ENCODE measurements around the gene FAM209A.
"Not testable (repeated sequence)": the region's sequence is repeated elsewhere in the genome, so short reads cannot be mapped to it uniquely, and the experiment has no call there.

Gene FAM209A

DNA sequence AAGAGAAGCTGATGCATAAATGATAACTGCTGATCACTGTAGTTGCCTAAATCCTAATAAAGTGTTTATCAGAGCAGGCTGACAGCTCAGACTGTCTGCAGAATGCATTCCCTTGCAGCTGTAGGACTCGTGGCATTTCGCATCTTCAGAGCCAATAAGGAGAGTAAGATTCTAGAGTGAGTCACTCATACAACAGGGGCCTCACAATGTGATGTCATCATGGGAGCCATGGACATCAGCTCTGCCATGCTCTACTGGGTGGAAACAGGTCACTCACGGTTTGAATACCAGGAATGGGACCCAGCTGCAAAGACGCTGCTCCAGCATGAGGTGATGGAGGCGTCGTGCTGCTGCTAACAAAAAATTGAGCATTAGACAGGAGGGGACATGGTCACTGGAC is 15.9 kb downstream of the FAM209A start:
- DNase-seq (ENCODE audit: low read depth), result no peak

DNA sequence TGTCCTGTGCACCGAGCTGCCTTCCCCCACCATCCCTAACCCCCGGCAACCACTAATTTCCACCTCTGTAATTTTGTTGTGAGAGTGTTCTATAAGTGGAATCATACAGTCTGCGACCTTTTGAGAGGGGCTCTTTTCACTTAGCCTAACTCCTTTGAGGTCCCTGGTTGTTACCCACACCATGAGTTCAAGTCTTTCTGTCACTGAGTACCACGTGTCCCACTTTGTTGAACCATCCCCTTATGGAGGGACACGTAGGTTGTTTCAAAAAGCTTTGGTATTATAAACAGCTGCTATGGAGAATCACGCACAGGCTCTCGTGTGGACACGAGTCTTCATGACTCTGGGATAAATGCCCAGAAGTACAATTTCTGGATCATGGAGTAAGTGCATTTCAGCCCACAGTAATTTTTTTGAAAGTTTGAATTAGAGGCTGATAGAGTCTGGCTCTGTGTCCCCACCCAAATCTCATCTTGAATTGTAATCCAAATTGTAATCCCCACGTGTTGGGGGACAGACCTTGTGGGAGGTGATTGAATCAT is 18.0 kb downstream of the FAM209A start:
- no peak for DNase-seq (ENCODE audit: low read depth)

DNA sequence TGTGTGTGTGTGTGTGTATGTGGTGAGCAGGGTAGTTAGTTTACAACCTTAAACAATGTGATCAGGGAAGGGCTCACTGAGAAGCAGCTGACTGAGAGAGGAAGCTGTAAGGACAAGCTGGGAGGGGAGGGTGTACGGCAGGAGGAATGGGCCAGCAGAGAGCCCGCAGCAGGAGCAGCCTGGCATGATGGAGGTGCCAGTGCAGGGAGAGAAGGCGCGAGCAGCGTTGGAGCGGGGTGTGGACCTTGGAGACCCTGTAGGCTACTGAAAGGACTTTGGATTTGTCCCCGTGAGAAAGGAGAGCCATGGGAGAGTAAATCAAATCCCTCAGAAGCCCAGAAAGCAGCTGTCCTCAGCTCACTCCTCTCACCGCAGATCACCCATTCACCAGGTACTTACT is 27.0 kb downstream of the FAM209A start:
- no peak for DNase-seq (ENCODE audit: low read depth)

DNA sequence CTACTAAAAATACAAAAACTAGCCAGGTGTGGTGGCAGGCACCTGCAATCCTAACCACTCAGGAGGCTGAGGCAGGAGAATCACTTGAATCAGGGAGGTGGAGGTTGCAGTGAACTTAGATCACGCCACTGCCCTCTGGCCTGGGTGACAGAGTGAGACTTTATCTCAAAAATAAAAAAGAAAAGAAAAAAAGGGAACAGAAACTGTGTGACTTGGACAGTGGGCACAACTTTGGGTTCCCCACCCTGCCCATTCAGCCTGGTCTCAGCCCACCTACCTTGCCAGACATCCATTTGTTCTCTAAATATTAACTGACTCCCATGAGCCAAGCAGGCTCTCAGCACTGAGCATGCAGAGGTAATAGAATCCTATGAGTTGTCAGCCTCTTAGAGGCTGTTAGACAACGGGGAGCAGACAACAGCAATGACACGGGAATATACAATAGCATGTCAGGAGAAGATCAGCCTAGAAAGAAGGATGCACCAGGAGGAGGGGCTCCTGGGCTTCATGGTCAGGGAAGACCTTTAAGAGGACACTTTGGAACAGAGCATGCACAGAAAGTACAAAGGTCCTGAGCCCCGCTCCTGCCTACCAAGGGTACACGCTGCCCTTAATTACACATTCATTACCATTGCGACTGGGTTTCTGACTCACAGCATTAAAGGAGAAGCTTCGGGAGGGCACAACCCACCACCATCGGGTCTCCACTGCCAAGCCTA is 28.5 kb downstream of the FAM209A start:
- DNase-seq (ENCODE audit: low read depth), result no peak

DNA sequence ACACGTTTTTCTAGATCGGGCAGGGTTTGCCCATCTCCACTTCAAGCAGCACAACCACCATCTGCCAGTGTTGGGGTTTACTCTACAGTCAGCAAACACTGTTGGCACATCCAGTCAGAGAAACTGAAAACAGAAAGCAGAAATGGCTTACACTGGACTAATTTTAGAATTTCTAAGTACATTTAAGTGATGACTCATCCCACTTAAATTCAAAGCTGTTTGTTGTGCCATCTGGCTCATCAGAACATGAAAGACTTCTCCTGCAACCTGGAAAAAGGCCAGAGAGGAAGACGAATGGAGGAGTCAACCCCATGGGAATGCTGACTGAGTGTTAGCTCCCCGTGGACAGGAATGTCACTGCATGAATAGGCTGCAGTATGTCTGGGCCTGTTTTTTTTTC is 30.3 kb downstream of the FAM209A start:
- no peak for DNase-seq (ENCODE audit: low read depth)

DNA sequence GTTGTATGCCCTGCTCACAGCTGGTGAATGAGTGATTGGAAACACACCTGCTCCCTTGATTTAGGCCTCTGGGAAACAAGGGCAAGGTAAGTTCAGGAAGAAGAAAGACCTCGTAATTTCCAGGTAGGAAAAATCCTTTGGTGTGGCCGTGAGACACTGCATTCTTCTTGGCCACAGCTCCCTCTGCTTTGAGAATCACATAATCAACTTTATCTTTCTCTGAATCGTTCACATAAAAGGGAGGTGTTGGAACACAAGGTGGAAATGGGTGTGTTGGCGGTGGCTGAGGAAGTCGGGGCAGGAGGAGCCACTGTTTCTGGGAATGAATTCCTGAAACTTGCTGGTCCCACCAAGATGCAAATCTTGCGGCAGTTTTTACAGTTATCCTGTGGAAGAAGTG is 34.4 kb downstream of the FAM209A start:
- no peak for DNase-seq (ENCODE audit: low read depth)

DNA sequence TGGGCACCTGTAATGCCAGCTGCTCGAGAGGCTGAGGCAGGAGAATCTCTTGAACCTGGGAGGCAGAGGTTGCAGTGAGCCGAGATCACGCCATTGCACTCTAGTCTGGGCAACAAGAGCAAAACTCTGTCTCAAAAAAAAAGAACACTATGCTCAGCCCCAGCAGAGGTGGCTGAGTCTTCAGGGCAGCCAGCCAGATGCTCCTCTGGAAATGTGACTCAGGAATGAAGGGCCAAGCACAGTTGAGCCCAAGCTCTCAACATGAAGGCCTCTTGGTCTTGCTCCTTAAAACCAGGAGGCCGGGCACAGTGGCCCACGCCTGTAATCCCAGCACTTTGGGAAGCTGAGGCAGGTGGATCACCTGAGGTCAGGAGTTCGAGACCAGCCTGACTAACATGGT is 40.0 kb downstream of the FAM209A start:
- not testable (repeated sequence) for DNase-seq (ENCODE audit: low read depth)

DNA sequence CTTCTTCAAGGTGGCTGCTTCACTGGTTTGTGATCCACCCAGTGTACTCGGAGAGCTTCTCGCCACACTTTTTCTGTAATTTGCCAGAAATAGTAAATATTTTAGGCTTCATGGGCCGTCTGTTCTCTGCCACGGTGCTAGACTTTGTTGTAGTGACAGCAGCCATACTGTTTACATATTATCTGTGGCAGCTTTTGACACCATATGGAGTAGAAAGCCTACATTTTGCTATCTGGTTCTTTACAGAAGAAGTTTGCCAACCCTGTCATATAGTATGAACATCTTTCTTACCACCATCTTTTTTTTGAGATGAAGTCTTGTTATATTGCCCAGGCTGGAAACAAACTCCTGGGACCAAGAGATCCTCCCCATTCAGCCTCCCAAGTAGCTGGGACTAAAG is 41.0 kb downstream of the FAM209A start:
- no peak for DNase-seq (ENCODE audit: low read depth)

DNA sequence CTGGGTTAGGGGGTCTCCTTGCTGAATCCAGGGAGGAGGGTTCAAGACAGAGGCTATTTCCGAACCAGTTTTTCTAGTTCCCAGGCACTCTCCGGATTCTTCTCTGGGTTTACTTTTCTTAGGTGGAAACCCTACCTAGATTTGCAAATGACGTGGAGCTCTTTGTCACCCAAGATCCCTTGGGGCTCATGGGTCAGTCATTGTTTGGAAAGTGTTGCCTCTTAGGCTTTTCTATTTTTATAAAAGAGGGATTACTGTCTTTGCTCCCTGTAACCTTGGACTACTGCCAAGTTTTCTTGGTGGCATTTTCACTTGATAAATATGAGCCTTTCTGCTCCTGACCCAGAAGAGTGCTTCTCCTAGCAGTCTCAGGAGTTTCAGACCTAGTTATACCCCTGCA is 42.1 kb downstream of the FAM209A start:
- DNase-seq (ENCODE audit: low read depth), result no peak

DNA sequence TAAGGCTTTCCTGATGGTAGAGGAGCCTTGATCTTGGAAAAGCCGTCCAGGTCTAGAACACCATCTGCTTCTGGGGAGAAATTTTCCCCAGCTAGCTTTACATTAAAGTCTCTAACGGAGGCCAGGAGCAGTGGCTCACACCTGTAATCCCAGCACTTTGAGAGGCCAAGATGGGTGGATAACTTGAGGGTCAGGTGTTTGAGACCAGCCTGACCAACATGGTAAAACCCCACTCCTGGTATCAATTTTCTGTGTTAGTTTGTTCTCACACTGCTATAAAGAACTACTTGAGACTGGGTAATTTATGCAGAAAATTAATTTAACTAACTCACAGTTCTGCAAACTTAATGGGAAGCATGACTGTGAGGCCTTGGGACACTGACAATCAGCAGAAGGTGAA is 46.3 kb downstream of the FAM209A start:
- DNase-seq (ENCODE audit: low read depth), result no peak

DNA sequence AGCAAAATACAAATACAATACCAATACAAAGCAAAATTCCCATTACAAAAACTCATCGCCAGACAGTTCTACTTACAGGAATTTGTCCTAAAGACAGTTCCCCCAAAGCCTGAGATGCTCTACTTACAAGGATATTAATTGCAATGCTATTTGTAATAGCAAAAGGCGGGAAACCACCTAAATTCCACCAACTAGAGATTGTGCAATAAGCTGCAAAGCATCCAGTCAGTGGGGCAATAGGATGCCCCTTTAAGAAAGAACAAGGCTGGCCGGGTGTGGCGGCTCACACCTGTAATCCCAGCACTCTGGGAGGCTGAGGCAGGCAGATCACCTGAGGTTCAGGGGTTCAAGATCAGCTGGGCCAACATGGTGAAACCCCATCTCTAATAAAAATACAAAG is 47.6 kb downstream of the FAM209A start:
- no peak for DNase-seq (ENCODE audit: low read depth)

DNA sequence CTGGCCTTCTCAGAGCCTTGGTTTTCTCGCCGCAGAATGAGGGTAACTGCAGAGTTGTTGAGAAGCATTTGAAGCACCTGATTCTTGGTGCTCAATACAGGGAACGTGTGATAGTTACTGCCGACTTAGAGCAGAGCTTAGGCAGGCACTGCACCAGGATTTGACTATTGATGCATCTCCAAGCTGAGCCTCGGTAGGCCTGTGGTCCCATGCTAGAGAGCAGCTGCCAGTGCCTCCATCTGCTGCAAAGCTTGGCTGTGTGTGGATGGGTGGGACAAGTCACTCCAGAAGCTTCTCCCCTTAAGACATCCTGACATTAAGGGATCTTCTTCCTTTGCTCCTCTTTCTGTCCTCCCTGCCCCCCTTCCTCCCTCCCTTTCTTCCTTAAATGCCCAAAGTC is 49.4 kb downstream of the FAM209A start:
- no peak for DNase-seq (ENCODE audit: low read depth)

DNA sequence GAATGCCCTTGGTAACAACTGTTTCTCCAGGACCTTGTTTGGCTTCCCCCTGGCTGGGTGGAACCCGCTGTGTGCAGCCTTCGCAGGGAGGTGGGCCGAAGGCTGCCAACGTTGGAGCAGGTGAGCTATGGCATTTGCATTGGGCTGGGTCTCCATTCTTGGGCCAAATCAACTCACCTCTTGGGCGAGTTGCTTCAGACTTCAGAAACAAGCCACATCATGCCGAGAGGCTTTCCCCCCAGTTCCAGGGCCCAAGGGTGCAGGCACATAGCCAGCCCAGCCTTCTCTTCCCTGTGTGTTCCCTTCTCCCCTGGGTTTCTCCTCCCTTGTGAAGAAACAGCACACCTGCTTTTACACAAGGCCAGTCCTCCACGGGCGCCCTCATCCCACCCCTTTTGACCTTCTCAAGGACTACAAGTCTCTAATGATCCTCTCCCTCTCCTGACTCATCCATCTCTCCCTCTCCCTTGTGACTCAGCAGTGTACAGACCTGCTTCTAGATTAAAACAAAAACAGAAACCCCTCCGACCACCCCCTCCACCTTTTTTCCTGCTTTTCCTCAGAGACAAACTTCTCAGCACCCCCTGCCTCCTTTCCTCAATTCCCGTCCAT is 50.1 kb downstream of the FAM209A start:
- DNase-seq (ENCODE audit: low read depth), result no peak

DNA sequence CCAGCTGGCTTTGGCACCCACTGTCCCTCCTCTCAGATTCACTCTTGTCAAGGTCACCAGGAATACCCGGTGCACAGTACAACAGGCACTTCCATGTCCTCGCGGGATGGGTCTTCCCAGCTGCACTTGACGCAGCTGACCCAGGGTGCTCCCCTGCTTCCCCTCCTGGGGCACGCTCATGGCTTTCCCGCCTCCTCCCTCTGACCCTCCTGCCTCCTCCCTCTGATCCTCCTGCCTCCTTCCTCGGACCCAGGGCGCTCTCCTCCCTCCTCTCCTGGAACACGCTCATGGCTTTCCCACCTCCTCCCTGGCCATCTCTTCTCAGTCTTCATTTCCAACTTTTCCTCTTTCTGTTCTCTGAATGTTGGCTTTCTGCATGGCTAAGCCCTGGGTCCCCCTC is 50.6 kb downstream of the FAM209A start:
- no peak for DNase-seq (ENCODE audit: low read depth)
